K562 (cell line): ENCODE results near the gene RPL35. TPM values are rescaled to one million over a fixed set of nuclear protein-coding genes. Genes with fewer than 3 reads are reported as not detected.

Experiments used
- E2F5 ChIP-seq: sonication (generic); formaldehyde crosslinking; IDR thresholded peaks from 2 replicates; pipeline ENCODE4 v1.8.0; 2022; ENCODE audit warnings: mild to moderate bottlenecking, missing genetic modification reagents
- POLR2A ChIP-seq: fragments of 450-650 bp; conservative IDR thresholded peaks from 2 replicates; pipeline ENCODE4 v1.6.1; 2016
- PRPF4 ChIP-seq: fragments of 200-400 bp; formaldehyde crosslinking; IDR thresholded peaks from one replicate; pipeline ENCODE4 v1.6.1; 2017; ENCODE audit warnings: low read length, low read depth, mild to moderate bottlenecking; ENCODE audit not compliant: insufficient read depth, poor library complexity, severe bottlenecking
- RBFOX2 ChIP-seq: fragments of 200-400 bp; formaldehyde crosslinking; IDR thresholded peaks from 2 replicates; pipeline ENCODE4 v1.6.1; 2017; ENCODE audit warnings: low read depth, mild to moderate bottlenecking, low read length, moderate library complexity
- TFE3 ChIP-seq: fragments of 450-650 bp; formaldehyde crosslinking; IDR thresholded peaks from 2 replicates; pipeline ENCODE4 v1.4.0; 2020; ENCODE audit warnings: mild to moderate bottlenecking, mixed read lengths
- THRA ChIP-seq: fragments of 450-650 bp; IDR thresholded peaks from 2 replicates; pipeline ENCODE4 v1.6.1; 2017; ENCODE audit warnings: mild to moderate bottlenecking, moderate library complexity
- WHSC1 ChIP-seq: IDR thresholded peaks from one replicate; pipeline ENCODE4 v1.6.1; 2012; ENCODE audit warnings: low read length, control low read depth, inconsistent platforms
- polyA plus RNA-seq, 8 experiments: library from polyadenylated mRNA; depleted of rRNA in 4 of 8; stranded (reverse) in 5 of 8; unstranded in 3 of 8; fragments of >200 nt; fragmentation: Nextera tagmentation in 2 of 8; fragmentation: Illumina TruSeq in 1 of 8; extraction: Ambion mirVana in 2 of 8; extraction: Trizol in 1 of 8; gene quantifications; 2 replicates each; pipeline versions ENCODE4 v1.2.1 to v1.2.3, GENCODE V29; 2011 to 2014; ENCODE audit warnings: inconsistent platforms in 1 of 8, missing spikeins in 1 of 8
- total RNA-seq, 7 experiments: library from RNA; depleted of rRNA in 6 of 7; stranded (reverse); fragments of >200 nt in 6 of 7; fragmentation: Illumina TruSeq in 2 of 7; extraction: Trizol in 2 of 7; gene quantifications; 2 replicates each; pipeline versions ENCODE4 v1.2.1 to v1.2.3, GENCODE V29; 2011 to 2021; ENCODE audit warnings: low replicate concordance in 1 of 7
- TF ChIP-seq, protein P1 (sequence below): sonication (generic); formaldehyde crosslinking; IDR thresholded peaks from 2 replicates; pipeline ENCODE4 v1.9.0; 2022; ENCODE audit warnings: mild to moderate bottlenecking, missing genetic modification reagents

RPL35 gene
- total and polyA plus RNA-seq, 9 of the 15 experiments (the other 6 are each of a cell fraction or from before 2014, with no cell fraction given), result 1,755 to 5,101 (median 3,405) TPM

DNA sequence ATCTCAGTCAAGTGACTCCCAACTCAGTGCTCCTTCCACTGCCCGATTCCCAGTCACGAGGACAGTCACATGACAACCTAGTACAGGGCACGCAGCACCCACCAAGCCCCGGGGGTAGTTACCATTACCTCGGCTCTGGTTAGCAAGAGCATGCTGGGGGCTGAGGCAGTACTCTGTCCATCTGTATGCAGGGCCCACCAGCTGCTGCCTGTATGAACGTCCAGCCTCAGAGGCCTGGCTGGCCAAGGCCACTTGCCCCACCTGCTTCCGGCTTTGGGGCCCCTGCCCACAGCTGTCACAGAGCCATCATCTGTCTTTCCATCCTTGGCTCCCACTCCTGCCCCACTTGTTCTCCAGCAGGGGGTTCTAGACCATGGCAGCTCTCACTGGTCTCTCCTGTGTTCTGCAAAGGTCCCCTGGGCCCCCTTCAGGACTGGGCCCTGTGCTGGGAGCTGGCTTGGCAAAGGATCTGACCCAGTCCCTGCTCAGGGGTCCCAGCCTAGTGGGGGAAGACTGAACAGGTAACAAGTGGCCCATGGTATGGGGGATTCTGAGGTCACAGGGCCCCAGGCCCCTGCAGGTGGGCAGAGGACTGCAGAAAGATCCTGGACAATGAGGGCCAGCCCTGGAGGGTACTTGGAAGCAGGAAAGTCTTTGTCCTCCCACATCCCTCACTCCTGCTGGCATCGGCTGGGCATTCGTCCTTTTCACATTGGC is 3.3 kb downstream of the RPL35 start (continued):
- TF ChIP-seq E2F5 (CRISPR knock-in tag) (no peak), THRA (no peak), WHSC1 (no peak), TFE3 (CRISPR knock-in tag) (peak; percentile 60), RBFOX2 (peak; percentile 77), PRPF4 (peak; percentile 11), POLR2A (peak; percentile 24; the same call in 1 of the 2 replicates)
- TF ChIP-seq, protein P1, sequence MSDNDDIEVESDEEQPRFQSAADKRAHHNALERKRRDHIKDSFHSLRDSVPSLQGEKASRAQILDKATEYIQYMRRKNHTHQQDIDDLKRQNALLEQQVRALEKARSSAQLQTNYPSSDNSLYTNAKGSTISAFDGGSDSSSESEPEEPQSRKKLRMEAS (CRISPR knock-in tag), result no peak; the same call in 1 of the 2 replicates
